ENCODE data around the gene FAM114A2.
"Not testable (repeated sequence)": the region's sequence is repeated elsewhere in the genome, so short reads cannot be mapped to it uniquely, and the experiment has no call there.

FAM114A2 gene

DNA sequence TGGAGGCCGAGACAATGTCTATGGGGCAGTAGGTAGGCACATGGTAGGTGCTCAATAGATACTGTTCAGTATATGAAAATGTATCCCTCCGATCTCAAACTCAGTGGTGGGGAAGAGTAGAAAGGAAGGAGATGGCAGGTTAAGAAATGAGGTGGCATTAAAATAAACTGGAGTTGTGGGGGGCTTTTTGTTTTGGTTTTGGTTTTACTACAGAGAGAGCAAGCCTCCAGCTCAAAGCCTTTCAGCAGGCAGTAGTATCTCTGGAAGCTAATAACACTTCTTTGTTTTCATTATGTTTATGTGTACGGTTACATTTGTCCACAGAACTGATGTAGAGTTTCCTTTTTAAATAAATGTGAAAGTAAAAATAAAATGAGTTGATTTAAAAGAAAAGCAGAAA is 8.6 kb upstream of the FAM114A2 start:
- no peak for FAIRE-seq

GRCh38 chr5:154046486-154046885 is 7.8 kb upstream of the FAM114A2 start:
- no peak for FAIRE-seq

DNA sequence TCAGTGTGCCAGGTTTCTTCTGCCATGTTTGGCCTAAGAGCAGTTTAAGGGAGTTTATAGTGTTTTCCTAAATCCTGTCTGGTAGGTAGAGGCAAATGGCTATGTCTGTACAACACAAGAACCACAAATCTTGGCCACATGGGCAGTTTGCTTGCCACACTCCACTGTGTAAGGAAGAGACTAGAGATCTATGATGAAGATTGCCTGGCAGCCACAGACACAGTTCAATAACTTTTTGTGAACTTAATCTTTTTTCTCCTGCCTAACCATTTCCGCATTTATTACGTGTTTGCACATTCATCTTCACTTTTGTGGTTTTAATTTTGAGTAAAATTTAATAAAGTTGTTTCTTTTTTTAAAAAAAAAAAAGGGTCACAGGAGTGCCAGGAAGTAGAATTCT is 5.9 kb upstream of the FAM114A2 start:
- FAIRE-seq: no peak

GRCh38 chr5:154044099-154044498 is 5.4 kb upstream of the FAM114A2 start:
- FAIRE-seq: no peak

- FAIRE-seq: no peak
These were observed 4.1 kb upstream of the FAM114A2 start for GRCh38 chr5:154042766-154043165.

- no peak for FAIRE-seq
These were observed 734 bp upstream of the FAM114A2 start for GRCh38 chr5:154039458-154039829.

- FAIRE-seq: no peak
These were observed 426 bp downstream of the FAM114A2 start for GRCh38 chr5:154038261-154038706.

- no peak for FAIRE-seq
These were observed 3.8 kb downstream of the FAM114A2 start for GRCh38 chr5:154034944-154035343.

GRCh38 chr5:154031937-154032489 is 6.7 kb downstream of the FAM114A2 start:
- FAIRE-seq: no peak

DNA sequence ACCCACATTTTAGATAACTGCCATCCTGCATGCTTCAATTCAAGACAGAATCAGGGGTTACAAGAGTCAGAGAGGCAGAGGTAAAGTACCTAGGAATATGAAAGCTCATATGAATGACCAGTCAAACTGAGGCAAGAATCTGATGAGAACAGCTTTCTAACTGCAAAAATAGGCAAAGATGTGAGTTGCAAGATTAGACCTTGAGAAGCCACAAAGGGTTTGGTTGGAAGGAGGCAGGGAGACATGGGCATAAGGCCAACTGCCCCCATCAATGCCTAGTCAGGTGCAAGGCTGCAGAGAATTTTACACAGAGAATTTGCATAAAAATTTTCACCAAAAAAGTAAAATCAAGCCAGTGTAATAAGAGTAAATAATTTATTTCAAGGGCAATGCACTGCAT is 12.8 kb downstream of the FAM114A2 start:
- no peak for FAIRE-seq

GRCh38 chr5:154018919-154019318 is 19.8 kb downstream of the FAM114A2 start:
- not testable (repeated sequence) for FAIRE-seq

DNA sequence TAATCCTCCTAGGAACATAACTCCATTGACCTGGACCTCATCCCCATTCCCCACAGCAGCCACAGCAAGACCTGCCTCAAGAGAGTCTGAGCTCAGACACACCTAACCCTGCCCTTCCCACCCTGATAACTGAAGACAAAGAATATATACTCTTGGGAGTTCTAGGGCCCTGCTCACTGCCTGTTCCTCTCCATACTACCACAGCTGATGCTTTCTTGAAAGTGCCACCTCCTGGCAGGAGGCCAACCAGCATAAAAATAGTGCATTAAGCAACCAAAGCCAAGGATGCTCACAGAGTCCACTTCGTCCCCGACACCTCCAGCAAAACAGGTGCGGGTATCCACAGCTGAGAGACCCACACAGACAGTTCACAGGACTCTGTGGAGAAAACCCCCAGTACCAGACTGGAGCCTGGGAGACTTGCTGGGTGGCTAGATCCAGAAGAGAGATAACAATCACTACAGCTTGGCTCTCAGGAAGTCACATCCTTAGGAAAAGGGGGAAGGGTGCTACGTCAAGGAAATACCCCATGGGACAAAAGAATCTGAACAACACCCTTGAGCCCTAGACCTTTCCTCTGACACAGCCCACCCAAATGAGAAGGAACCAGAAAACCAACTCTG is 23.5 kb downstream of the FAM114A2 start:
- no peak for FAIRE-seq

- FAIRE-seq: no peak
These were observed 28.1 kb downstream of the FAM114A2 start for GRCh38 chr5:154010660-154011059.

GRCh38 chr5:154005648-154006047 is 33.1 kb downstream of the FAM114A2 start:
- FAIRE-seq: no peak

DNA sequence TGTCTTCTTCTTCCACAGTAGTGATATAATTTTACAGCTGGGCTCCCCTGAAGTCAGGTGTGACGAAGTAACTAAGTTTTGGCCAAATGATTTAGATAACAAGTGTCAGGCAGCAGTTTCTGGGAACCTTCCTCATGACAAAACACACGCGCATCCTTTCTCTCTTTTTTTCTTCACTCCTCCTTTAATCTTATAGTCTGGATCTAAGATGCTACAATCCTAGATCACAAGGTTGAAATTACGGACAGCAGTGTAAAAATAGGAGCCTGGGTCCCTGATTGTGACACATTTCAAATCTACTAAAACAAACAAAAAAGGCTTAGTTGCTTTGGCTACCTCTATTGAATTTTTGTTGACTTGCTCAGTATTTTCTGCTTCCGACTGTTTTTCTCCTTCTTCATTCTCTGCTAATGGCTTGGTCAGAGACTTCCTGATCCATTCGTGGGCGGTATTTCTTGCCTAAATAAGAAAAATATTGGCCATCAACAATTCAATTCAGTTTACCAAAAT is 36.1 kb downstream of the FAM114A2 start:
- FAIRE-seq: no peak

- FAIRE-seq: no peak
These were observed 36.6 kb downstream of the FAM114A2 start for GRCh38 chr5:154002093-154002492.

DNA sequence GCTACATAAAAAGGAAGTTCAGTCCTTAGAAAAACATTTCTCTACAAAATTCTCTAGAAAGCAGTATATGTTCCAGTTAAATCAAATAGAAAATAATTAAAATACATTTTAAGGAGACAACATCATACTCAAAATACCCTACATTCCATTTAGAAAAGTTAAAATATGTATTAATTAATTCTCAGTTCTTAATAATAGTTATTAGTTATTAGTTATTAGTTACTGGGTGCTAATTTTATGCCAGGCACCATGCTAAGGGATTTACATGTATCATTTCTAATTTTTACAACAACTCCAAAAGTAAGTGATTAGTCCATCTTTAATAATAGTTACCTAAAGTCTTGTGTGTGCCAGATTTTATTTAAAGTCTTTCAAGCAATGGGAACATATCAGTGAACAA is 38.0 kb downstream of the FAM114A2 start:
- peak; percentile 5 for FAIRE-seq

DNA sequence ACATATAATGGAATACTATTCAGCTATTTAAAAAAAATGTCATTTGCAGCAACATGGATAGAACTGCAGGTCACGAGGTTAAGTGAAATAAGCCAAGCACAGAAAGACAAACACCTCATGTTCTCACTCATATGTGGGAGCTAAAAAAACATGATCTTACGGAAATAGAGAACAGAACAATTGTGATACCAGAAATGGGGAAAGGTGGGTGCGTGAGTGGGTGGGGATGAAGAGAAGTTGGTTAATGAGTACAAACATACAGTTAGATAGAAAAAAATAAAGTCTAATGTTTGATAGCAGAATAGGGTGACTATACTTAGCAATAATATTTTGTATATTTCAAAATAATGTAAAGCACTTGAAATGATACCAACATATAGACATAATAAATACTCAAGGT is 38.7 kb downstream of the FAM114A2 start:
- FAIRE-seq: no peak

DNA sequence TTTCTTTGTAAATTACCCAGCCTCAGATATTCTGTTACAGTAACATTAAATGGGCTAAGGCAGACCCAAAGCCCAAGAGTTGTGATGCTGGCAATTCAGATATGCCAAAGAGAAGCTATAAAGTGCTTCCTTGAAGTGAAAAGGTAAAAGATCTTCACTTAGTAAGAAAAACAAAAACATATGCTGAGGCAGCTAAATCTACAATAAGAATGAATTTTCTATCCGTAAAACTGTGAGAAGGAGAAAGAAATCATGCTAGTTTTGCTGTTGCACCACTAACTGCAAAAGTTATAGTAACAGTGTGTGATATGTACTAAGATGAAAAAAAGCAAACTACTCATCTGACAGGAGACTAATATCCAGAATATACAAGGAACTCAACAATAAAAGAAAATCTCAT is 39.9 kb downstream of the FAM114A2 start:
- no peak for FAIRE-seq

- no peak for FAIRE-seq
These were observed 40.7 kb downstream of the FAM114A2 start for GRCh38 chr5:153998010-153998409.

DNA sequence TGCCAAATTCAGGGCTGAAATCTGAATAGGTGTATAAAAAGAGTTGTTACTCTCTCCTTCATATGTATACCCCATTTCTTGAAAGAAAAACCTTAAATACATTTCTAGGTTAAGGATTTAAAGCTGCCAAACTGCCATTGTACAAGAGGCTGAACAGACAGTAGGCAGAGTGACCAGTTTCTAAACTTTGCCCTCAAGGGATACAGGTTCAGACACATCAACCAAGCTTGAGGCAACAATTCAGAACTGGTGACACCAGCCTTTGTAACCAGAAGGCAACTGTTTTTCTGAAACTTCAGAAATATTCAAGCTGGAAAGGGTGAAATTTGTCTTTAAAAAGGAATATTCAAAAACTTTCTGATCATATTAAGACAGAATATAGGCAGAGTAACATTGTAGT is 47.5 kb downstream of the FAM114A2 start:
- FAIRE-seq: no peak

DNA sequence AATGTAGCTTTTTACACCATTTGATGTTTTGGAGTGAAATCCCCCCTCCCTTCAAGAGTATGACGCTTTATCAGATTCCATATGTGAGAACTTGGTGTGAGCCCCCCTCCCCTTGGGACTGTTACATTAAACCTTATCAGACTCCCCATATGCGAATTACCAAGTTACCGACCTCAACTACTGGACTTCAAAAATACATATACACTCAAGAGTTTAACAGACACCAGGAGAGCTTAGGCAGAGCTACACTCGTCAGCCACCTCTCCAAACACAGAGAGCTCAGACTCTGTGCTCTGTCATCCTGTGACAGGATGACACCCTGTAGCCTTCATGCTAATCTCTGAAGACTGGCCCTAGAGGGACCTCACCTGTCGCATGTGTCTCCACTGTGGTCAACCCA is 50.2 kb downstream of the FAM114A2 start:
- FAIRE-seq: no peak

- no peak for FAIRE-seq
These were observed 51.4 kb downstream of the FAM114A2 start for GRCh38 chr5:153987301-153987700.

GRCh38 chr5:153985498-153985897 is 53.2 kb downstream of the FAM114A2 start:
- no peak for FAIRE-seq

DNA sequence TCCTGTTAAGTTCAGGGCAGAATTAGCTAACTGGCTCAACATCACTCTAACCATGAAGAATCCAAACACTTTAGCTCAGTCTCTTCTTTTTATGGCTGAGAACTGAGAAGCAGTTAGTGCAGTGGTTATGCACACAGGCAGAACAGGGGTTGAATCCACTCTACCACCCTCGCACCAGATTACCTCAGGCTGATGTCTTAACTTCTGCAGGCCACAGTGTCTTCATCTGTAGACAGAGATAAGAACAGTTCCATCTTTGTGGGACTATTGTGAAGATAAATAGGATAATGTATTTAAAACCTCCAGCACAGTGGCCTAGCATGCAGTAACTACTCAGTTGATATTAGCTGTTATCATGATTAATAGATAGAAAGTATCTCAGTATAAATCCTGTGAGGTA is 54.8 kb downstream of the FAM114A2 start:
- FAIRE-seq: no peak
